HCT116 (cell line): ENCODE data around the gene COG1. TPM values are rescaled to one million over a fixed set of nuclear protein-coding genes. Genes with fewer than 3 reads are reported as not detected.

Source experiments
- ATF3 ChIP-seq: IDR thresholded peaks from 2 replicates; pipeline ENCODE4 v1.6.1; 2012
- CTCF ChIP-seq, 3 experiments: fragments of 200-600 bp in 1 of 3; sonication (generic) in 1 of 3; IDR thresholded peaks in 2 of 3; conservative IDR thresholded peaks in 1 of 3; 2 replicates each; pipeline ENCODE4 v1.5.1; 2012 to 2017; ENCODE audit warnings: low read depth in 2 of 3, low read length in 2 of 3, antibody characterized with exemption in 1 of 3, borderline replicate concordance in 1 of 3, control low read depth in 1 of 3, mild to moderate bottlenecking in 1 of 3, mixed read lengths in 1 of 3, mixed run types in 1 of 3, moderate library complexity in 1 of 3; ENCODE audit not compliant: insufficient read depth in 1 of 3
- ELF1 ChIP-seq: IDR thresholded peaks from 2 replicates; pipeline ENCODE4 v1.6.1; 2012; ENCODE audit warnings: low read depth, borderline replicate concordance
- EZH2phosphoT487 ChIP-seq: fragments of 200-600 bp; IDR thresholded peaks from 2 replicates; pipeline ENCODE4 v1.6.1; 2018; ENCODE audit warnings: antibody characterized with exemption, borderline replicate concordance
- FOSL1 ChIP-seq: IDR thresholded peaks from 2 replicates; pipeline ENCODE4 v1.6.1; 2012; ENCODE audit warnings: low read depth
- JUND ChIP-seq: IDR thresholded peaks from 2 replicates; pipeline ENCODE4 v1.6.1; 2012
- POLR2AphosphoS5 ChIP-seq: IDR thresholded peaks from 2 replicates; pipeline ENCODE4 v1.6.1; 2011; ENCODE audit warnings: mild to moderate bottlenecking, low read depth, low read length, moderate library complexity
- SIN3A ChIP-seq: IDR thresholded peaks from 2 replicates; pipeline ENCODE4 v1.6.1; 2012; ENCODE audit warnings: low read depth
- SP1 ChIP-seq: IDR thresholded peaks from 2 replicates; pipeline ENCODE4 v1.6.1; 2012; ENCODE audit warnings: low read depth
- SRF ChIP-seq: IDR thresholded peaks from 2 replicates; pipeline ENCODE4 v1.6.1; 2012; ENCODE audit warnings: low read depth
- YY1 ChIP-seq: IDR thresholded peaks from 2 replicates; pipeline ENCODE4 v1.6.1; 2011; ENCODE audit warnings: low read length, low read depth, moderate library complexity, mild to moderate bottlenecking; ENCODE audit not compliant: insufficient replicate concordance; ENCODE audit errors: extremely low read depth
- ZBTB33 ChIP-seq: IDR thresholded peaks from 2 replicates; pipeline ENCODE4 v1.6.1; 2011; ENCODE audit warnings: mild to moderate bottlenecking, low read length, moderate library complexity; ENCODE audit not compliant: insufficient replicate concordance; ENCODE audit errors: extremely low read depth
- ZFX ChIP-seq: fragments of 450-650 bp; IDR thresholded peaks from 2 replicates; pipeline ENCODE4 v1.6.1; 2017
- total RNA-seq: library from RNA; stranded (reverse); gene quantifications from one replicate; pipeline ENCODE4 v1.2.1, GENCODE V29; 2021; ENCODE audit not compliant: unreplicated experiment

COG1 gene
- total RNA-seq, 1 experiment from 2014 or later = 44.6 TPM

- TF ChIP-seq CTCF (IDR thresholded peaks at IDR 0.05 in 2 of 3, conservative IDR thresholded peaks at IDR 0.05 in 1 of 3; ENCODE audit: borderline replicate concordance in 1 of 3, insufficient read depth in 1 of 3, low read depth in 2 of 3, low read length in 2 of 3) (peak; percentile 78 to 92 (median 84)), ZBTB33 (no peak), ZFX (peak; percentile 75), ATF3 (no peak), SIN3A (no peak; the same call in 1 of the 2 replicates), SP1 (no peak), JUND (no peak), FOSL1 (no peak), YY1 (no peak), ELF1 (no peak), EZH2phosphoT487 (no peak), SRF (0 out of 2 replicates have a peak, but pooled peaks have one; percentile 25), POLR2AphosphoS5 (peak; percentile 39; the same call in 1 of the 2 replicates)
These were observed 1.2 kb upstream of the COG1 start (continued) for GRCh38 chr17:73191443-73192205.
